A549 treated with AZD9567 at 1 μM for 4 hours (cell line): ENCODE data around the gene EYA4. TPM values are rescaled to one million over a fixed set of nuclear protein-coding genes. Genes with fewer than 3 reads are reported as not detected.

Source experiments
- total RNA-seq: library from RNA; stranded (reverse); fragments of 200-300 nt; extraction: Qiagen RNA extraction; gene quantifications from 5 replicates; pipeline ENCODE4 v1.2.3, GENCODE V29; 2022; ENCODE audit not compliant: insufficient read depth

EYA4 gene, protein sequence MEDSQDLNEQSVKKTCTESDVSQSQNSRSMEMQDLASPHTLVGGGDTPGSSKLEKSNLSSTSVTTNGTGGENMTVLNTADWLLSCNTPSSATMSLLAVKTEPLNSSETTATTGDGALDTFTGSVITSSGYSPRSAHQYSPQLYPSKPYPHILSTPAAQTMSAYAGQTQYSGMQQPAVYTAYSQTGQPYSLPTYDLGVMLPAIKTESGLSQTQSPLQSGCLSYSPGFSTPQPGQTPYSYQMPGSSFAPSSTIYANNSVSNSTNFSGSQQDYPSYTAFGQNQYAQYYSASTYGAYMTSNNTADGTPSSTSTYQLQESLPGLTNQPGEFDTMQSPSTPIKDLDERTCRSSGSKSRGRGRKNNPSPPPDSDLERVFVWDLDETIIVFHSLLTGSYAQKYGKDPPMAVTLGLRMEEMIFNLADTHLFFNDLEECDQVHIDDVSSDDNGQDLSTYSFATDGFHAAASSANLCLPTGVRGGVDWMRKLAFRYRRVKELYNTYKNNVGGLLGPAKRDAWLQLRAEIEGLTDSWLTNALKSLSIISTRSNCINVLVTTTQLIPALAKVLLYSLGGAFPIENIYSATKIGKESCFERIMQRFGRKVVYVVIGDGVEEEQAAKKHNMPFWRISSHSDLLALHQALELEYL
- total RNA-seq = 8.0 to 13.4 TPM (median 9.4 TPM) in 5 replicates

DNA sequence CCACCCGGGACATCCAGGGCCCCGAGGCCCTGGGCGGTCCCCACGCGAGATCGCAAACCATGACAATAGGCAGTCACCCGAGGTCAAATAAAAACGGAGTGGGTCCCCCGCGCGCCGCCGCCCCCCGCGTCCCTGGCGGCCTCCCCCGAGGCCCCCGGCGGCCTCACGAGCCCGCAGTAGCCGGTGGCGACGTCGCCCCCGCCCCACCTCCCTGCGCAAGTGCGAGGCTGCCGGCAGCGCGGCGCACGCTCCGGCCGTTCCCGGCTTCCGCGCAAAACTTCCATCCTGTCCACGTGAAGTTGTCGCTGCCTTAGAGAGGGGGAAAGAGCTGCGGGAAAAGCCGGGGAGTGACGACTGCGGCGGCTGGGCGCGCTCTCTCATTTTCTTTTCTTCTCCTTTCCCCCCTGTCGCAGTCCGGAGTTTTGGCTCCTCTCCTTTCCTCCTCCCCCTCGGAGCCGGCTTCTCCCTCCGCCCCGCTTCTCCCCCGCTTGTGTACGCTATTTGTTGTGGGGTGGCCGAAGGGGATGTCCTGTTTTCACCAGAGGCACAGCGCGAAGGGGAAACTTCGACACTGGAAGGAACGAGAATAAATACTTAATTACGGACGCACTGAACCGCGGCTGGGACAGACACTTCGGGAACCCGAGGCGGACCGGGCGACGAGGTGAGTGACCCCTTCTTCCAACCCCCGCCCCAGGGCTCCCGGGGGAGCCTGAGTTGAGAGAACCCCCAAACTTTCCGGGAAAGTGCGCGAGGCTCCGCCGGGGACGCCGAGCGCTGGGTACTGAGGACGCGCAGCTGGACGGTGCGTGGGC, at the start of gene EYA4:
TSS of gene EYA4 (plus strand) at position 272 of the 815 bp plus-strand sequence. CDS start 33,424 bp downstream, outside the sequence.

